Duodenal mucosa (tissue), 2 donors: ENCODE results near the gene KRT25.

ENCODE experiments used
- H3K27ac ChIP-seq: one replicate; pipeline ENCODE4 v1.7.0; 2013; ENCODE audit warnings: low read depth, low read length
- H3K27me3 ChIP-seq, 2 donors: one replicate each; pipeline ENCODE4 v1.7.0; 2013; ENCODE audit warnings: low read length in 2 of 2, control low read depth in 1 of 2; ENCODE audit not compliant: insufficient read depth in 2 of 2, control insufficient read depth in 1 of 2
- H3K36me3 ChIP-seq, 2 donors: one replicate each; pipeline ENCODE4 v1.7.0; 2013; ENCODE audit warnings: low read length in 2 of 2, control low read depth in 1 of 2; ENCODE audit not compliant: insufficient read depth in 2 of 2, control insufficient read depth in 1 of 2
- H3K4me1 ChIP-seq, 2 donors: one replicate each; pipeline ENCODE4 v1.7.0; 2013; ENCODE audit warnings: low read length in 2 of 2, control low read depth in 1 of 2; ENCODE audit not compliant: insufficient read depth in 2 of 2, control insufficient read depth in 1 of 2
- H3K4me3 ChIP-seq, 2 donors: one replicate each; pipeline ENCODE4 v1.7.0; 2013; ENCODE audit warnings: low read length in 2 of 2, low read depth in 1 of 2
- H3K9ac ChIP-seq, 2 donors: one replicate each; pipeline ENCODE4 v1.7.0; 2013; ENCODE audit warnings: low read length in 2 of 2, low read depth in 1 of 2
- H3K9me3 ChIP-seq, 2 donors: one replicate each; pipeline ENCODE4 v1.7.0; 2013; ENCODE audit warnings: low read length in 2 of 2, control low read depth in 1 of 2; ENCODE audit not compliant: control insufficient read depth in 1 of 2

Gene KRT25

DNA sequence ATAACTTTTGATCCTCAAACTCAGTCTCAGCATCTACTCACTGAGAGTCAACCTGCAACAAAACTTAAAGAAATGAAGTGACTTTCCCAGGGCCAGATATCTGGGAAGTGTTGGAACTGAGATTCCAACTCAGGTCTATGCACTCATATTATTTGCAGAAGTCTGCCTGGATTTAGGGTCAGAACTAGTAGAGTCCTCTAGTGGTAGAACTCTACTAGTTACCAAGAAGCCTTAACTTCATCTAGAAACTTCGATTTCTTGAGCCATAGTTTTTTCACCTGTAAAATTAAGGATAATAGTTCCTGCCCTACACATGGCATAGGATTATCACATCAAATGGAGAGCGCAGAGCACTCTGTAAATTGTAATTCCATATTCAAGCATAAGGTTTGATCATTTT is 28.2 kb downstream of the KRT25 start:
- Histone ChIP-seq H3K27me3 (peaks cover 0 to 5% of the 10 kb centered on the region in 2 donors), H3K4me3 (no peak overlapping the region), H3K36me3 (no peaks in the 10 kb centered on the region), H3K27ac (no peak overlapping the region), H3K4me1 (no peaks in the 10 kb centered on the region), H3K9me3 (no peaks in the 10 kb centered on the region), H3K9ac (no peak overlapping the region)

DNA sequence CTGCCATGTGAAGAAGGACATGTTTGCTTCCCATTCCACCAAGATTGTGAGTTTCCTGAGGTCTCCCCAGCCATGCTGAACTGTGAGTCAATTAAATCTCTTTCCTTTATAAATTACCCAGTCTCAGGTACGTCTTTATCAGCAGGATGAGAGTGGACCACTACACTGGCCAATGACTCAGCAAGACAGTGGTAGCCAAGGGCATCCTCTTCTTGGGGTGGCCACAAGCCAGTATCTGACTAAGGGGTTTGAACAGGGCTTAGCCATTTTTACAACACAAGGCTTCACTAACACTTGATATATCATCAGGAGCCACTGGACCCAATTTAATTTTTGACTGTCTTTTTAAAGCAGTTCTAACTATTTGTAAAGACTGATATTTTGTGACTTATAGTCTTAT is 30.5 kb downstream of the KRT25 start:
- no peaks in the 10 kb centered on the region for H3K4me1 ChIP-seq
- H3K9ac ChIP-seq: no peak overlapping the region
- peaks cover 0 to 5% of the 10 kb centered on the region in 2 donors for H3K27me3 ChIP-seq

DNA sequence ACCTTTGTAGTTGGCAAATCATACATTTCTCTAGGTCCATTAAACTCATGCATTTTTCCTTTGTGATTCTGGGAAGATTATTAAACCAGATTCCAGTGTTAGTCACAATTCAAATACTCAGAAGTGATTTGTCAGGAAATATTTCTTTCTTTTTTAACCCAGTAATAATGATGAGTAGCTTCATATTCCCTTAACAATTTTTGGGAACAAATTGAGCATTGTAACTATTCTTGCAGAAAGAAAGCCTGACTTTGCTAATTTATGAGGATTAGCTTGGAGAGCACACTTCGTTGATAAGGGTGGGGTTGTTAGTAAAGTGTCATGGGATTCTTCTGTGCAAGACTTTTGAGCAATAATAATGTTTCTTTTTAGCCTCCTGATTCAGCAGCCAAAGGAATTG is 32.9 kb downstream of the KRT25 start:
- Histone ChIP-seq H3K4me1 (no peaks in the 10 kb centered on the region), H3K9ac (no peak overlapping the region), H3K27ac (no peak overlapping the region), H3K4me3 (no peak overlapping the region), H3K27me3 (peaks cover 0 to 5% of the 10 kb centered on the region in 2 donors), H3K9me3 (no peaks in the 10 kb centered on the region), H3K36me3 (no peaks in the 10 kb centered on the region)

More for the DNA sequence above, 30.5 kb downstream of the KRT25 start:
- Histone ChIP-seq H3K36me3 (no peaks in the 10 kb centered on the region), H3K9me3 (no peaks in the 10 kb centered on the region), H3K27ac (no peak overlapping the region), H3K4me3 (no peak overlapping the region)

DNA sequence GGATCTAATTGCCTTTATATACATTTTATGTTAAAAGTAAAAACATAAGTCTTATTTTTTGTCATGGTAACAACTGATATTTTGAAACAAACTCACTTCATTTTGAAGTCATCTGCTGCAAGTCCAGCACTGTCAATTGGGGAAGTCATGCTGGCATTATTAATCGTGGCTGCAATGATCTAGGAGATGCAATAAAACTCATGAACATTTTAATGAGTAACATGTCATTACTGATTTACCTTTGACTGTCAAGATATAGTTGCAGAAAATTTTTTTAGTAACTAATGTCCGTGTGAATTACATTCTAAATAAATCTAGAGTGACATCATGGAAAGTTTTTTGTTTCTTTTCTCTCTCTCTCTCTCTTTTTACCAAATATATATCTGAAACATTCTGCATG is 34.2 kb downstream of the KRT25 start:
- H3K4me1 ChIP-seq: no peaks in the 10 kb centered on the region
- no peak overlapping the region for H3K4me3 ChIP-seq
- H3K9me3 ChIP-seq: no peaks in the 10 kb centered on the region
- H3K27me3 ChIP-seq: peaks cover 0 to 5% of the 10 kb centered on the region in 2 donors
- no peak overlapping the region for H3K27ac ChIP-seq
- H3K36me3 ChIP-seq: no peaks in the 10 kb centered on the region
- H3K9ac ChIP-seq: no peak overlapping the region

DNA sequence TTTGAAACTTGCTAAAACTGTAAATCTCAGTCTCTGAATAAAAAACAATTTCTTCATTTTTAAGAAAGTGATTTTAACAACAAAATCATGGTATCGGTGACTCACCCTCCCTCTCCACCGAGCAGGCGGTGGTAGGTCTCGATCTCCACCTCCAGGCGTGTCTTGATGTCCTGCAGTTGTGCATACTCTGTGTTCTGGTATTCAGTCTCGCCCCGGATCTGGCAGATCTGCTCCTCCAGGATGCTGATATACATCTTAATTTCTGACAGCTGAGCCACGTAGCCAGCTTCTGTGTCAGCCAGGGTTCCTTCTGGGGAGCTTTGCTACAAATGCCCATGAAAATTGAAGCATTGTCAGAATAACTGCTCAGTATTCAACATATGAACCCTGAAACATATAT is 36.2 kb downstream of the KRT25 start:
- H3K27ac ChIP-seq: no peak overlapping the region
- H3K27me3 ChIP-seq: peaks cover 0 to under 1% of the 10 kb centered on the region in 2 donors
- no peaks in the 10 kb centered on the region for H3K4me1 ChIP-seq
- H3K4me3 ChIP-seq: no peak overlapping the region
- H3K9me3 ChIP-seq: no peaks in the 10 kb centered on the region
- H3K36me3 ChIP-seq: no peaks in the 10 kb centered on the region
- no peak overlapping the region for H3K9ac ChIP-seq

DNA sequence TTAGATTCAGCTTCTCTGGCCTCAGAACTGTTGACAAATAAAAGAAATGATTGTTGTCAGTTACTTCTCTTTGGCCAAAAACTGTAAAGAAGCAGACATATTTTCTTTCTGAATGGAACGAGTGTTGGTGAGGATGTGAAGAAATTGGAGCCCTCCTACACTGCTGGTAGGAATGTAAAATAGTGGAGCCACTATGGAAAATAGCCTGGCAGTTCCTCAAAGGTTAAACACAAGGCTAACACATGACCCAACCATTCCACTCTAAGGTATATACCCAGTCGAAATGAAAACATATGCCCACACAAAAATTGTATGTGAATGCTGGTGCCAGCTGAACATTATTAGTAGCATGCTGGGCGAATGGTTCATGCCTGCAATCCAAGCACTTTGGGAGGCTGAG is 37.4 kb downstream of the KRT25 start:
- Histone ChIP-seq H3K27me3 (no peaks in the 10 kb centered on the region), H3K4me3 (no peak overlapping the region), H3K9ac (no peak overlapping the region), H3K9me3 (no peaks in the 10 kb centered on the region), H3K4me1 (no peaks in the 10 kb centered on the region), H3K27ac (no peak overlapping the region), H3K36me3 (no peaks in the 10 kb centered on the region)

DNA sequence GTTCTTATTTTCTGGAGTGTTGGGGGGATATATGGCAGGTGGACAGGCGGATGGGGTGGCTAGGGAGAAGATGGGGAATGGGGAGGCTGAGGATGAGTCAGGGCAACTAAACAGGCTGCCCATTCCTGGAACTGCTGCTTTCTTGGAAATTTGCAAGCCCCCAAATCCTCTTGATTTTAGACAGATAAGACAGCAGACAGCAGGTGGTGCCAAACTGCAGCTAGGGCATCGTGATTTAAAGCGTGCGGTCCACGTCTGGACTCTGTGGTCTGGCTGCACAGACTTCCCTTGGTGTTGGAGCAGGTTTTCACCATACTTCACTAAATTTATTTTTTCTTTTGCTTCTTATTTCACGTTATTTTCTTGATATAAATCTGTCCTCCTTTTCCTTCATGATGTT is 40.7 kb downstream of the KRT25 start:
- Histone ChIP-seq H3K36me3 (no peaks in the 10 kb centered on the region), H3K9ac (no peak overlapping the region), H3K27me3 (no peaks in the 10 kb centered on the region), H3K9me3 (no peaks in the 10 kb centered on the region), H3K4me3 (no peak overlapping the region), H3K27ac (no peak overlapping the region), H3K4me1 (no peaks in the 10 kb centered on the region)

DNA sequence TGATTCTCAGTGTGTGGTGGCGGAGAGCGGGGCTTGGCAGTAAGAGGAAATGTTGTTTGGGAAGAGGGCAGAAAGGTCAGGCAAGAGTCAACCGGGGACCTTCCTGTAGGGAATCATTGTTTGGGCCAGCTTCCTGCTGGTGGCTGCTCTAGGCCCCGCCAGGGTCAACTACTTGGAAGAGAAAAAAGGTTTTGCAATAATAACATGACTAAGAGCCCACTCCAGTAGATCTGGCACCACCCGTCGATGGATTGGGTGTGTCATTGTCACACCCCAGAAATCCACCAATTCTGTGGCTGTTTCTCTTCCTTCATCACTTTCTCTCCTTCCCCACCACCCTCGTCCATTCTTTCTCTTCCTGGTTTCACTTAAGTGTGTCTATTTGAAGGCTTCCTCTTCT is 47.4 kb downstream of the KRT25 start:
- no peaks in the 10 kb centered on the region for H3K9me3 ChIP-seq
- H3K9ac ChIP-seq: no peak overlapping the region
- H3K4me1 ChIP-seq: no peaks in the 10 kb centered on the region
- H3K36me3 ChIP-seq: no peaks in the 10 kb centered on the region
- H3K27ac ChIP-seq: no peak overlapping the region
- H3K4me3 ChIP-seq: no peak overlapping the region
- H3K27me3 ChIP-seq: no peaks in the 10 kb centered on the region

DNA sequence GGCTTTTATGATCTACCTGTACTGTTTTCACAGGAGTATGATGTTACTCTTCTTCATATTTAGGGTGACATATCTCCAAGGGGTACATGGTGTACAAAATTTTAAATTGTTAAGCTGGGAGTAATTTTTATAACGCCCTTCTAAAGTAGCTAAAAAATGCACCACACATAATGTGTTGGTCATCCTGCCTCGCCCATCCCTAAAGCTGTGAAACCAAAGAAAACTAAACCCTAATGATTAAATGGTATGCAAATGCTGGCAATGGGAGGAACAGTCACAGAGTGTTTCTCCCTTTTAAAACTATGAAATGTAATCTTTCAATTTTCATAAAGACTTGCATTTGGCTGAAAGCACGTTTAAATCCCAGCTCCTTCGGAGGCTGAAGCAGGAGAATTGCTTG is 49.5 kb downstream of the KRT25 start:
- Histone ChIP-seq H3K4me3 (no peak overlapping the region), H3K36me3 (no peaks in the 10 kb centered on the region), H3K27ac (no peak overlapping the region), H3K9me3 (no peaks in the 10 kb centered on the region), H3K9ac (no peak overlapping the region), H3K4me1 (no peaks in the 10 kb centered on the region), H3K27me3 (no peaks in the 10 kb centered on the region)

DNA sequence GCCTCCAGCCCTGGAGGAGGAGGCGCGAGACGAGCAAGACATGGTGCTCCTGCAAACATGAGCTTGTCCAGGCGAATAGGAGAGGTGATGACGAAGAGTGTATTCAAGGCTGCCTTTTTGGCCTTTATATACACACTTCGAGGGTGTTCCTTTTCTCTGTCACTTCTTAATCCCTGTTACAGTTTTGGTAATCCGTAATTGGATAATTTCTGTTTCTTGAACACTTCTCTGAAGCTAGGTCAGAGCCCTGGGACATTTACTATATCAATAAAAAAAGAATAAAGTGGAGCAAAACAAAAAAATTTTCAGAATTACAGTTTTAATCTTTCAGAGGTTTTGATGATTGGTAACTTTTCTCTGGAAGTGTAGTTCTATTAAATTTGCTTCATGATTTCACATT is 51.5 kb downstream of the KRT25 start, which contains the start of gene KRT24:
KRT24 (minus strand) TSS at position 101 of the 400 bp plus-strand sequence; CDS start at position 42, 59 bp downstream.
- Histone ChIP-seq H3K36me3 (no peaks in the 10 kb centered on the region), H3K27ac (no peak within 1 kb of the TSS)

DNA sequence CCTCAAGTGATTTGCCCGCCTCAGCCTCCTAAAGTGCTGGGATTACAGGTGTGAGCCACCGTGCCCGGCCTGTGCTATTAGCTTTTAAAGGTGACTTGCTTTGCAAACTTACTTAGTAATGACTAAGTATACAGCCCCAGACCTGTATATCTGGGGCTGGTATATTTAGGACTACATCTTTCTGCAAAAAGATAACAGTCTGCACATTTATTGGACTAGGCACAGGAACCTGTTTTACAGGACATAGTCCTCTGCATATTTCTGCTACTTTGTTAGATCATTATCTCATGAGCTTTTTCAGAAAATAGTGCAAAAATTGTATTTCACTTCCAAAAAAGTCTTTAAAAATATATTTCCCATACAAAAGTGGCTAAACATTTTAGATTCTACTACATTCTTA is 52.9 kb downstream of the KRT25 start:
- Histone ChIP-seq H3K9ac (no peak overlapping the region), H3K4me3 (no peak overlapping the region), H3K36me3 (no peaks in the 10 kb centered on the region), H3K9me3 (no peaks in the 10 kb centered on the region), H3K27ac (no peak overlapping the region), H3K27me3 (peaks cover 0 to 2% of the 10 kb centered on the region in 2 donors), H3K4me1 (no peaks in the 10 kb centered on the region)

More for the DNA sequence above, 51.5 kb downstream of the KRT25 start, which contains the start of gene KRT24:
- Histone ChIP-seq H3K4me1 (no peaks in the 10 kb centered on the region), H3K4me3 (no peak within 1 kb of the TSS), H3K9me3 (no peaks in the 10 kb centered on the region), H3K9ac (no peak within 1 kb of the TSS), H3K27me3 (peaks cover 0 to 2% of the 10 kb centered on the region in 2 donors)
